HepG2 (cell line): ENCODE measurements around the gene SUOX. TPM values are rescaled to one million over a fixed set of nuclear protein-coding genes. Genes with fewer than 3 reads are reported as not detected.

Experiments used
- MAF1 ChIP-seq: sonication (generic); formaldehyde crosslinking; IDR thresholded peaks from 2 replicates; pipeline ENCODE4 v1.5.0; 2020; ENCODE audit warnings: missing genetic modification reagents, borderline replicate concordance
- MTERF4 ChIP-seq: sonication (generic); formaldehyde crosslinking; IDR thresholded peaks from 2 replicates; pipeline ENCODE4 v1.8.0; 2023; ENCODE audit warnings: mild to moderate bottlenecking, missing genetic modification reagents
- MTF1 ChIP-seq: sonication (generic); formaldehyde crosslinking; IDR thresholded peaks from 2 replicates; pipeline ENCODE4 v1.5.0; 2020; ENCODE audit warnings: missing genetic modification reagents
- NCOA2 ChIP-seq: sonication (generic); formaldehyde crosslinking; IDR thresholded peaks from 2 replicates; pipeline ENCODE4 v1.8.0; 2022; ENCODE audit warnings: inconsistent platforms
- NR0B2 ChIP-seq: sonication (generic); formaldehyde crosslinking; IDR thresholded peaks from 2 replicates; pipeline ENCODE4 v1.4.0; 2020; ENCODE audit warnings: mild to moderate bottlenecking, missing genetic modification reagents
- PAF1 ChIP-seq: IDR thresholded peaks from 2 replicates; pipeline ENCODE4 v1.6.1; 2016; ENCODE audit warnings: missing genetic modification reagents, missing compliant biosample characterization
- RAD21 ChIP-seq: fragments of 450-650 bp; formaldehyde crosslinking; IDR thresholded peaks from 2 replicates; pipeline ENCODE4 v1.5.0; 2020; ENCODE audit warnings: mild to moderate bottlenecking
- RBFOX2 ChIP-seq: fragments of 200-400 bp; formaldehyde crosslinking; IDR thresholded peaks from 2 replicates; pipeline ENCODE4 v1.6.1; 2017; ENCODE audit warnings: low read depth, mild to moderate bottlenecking, low read length
- SNAPC2 ChIP-seq: sonication (generic); formaldehyde crosslinking; IDR thresholded peaks from 2 replicates; pipeline ENCODE4 v1.8.1; 2022; ENCODE audit warnings: mild to moderate bottlenecking, missing genetic modification reagents
- ZBTB8A ChIP-seq: sonication (generic); formaldehyde crosslinking; IDR thresholded peaks from 2 replicates; pipeline ENCODE4 v1.4.0; 2020; ENCODE audit warnings: mild to moderate bottlenecking, low read depth, missing genetic modification reagents, borderline replicate concordance
- ZFP90 ChIP-seq: sonication (generic); formaldehyde crosslinking; IDR thresholded peaks from 2 replicates; pipeline ENCODE4 v1.8.0; 2022; ENCODE audit warnings: missing genetic modification reagents, mild to moderate bottlenecking, inconsistent platforms, borderline replicate concordance
- ZNF276 ChIP-seq: sonication (generic); formaldehyde crosslinking; IDR thresholded peaks from 2 replicates; pipeline ENCODE4 v1.4.0; 2020; ENCODE audit warnings: mild to moderate bottlenecking, low read depth, missing genetic modification reagents
- ZNF281 ChIP-seq: sonication (generic); formaldehyde crosslinking; IDR thresholded peaks from 2 replicates; pipeline ENCODE4 v1.4.0; 2020; ENCODE audit warnings: missing genetic modification reagents, borderline replicate concordance
- ZNF574 ChIP-seq: sonication (generic); formaldehyde crosslinking; IDR thresholded peaks from 2 replicates; pipeline ENCODE4 v1.4.0; 2020; ENCODE audit warnings: missing genetic modification reagents
- ZNF713 ChIP-seq: sonication (generic); formaldehyde crosslinking; IDR thresholded peaks from 2 replicates; pipeline ENCODE4 v1.4.0; 2020; ENCODE audit warnings: mild to moderate bottlenecking, missing genetic modification reagents
- ZNF761 ChIP-seq: sonication (generic); formaldehyde crosslinking; conservative IDR thresholded peaks from 2 replicates; pipeline ENCODE4 v1.4.0; 2020; ENCODE audit warnings: mild to moderate bottlenecking, missing genetic modification reagents
- ZNF800 ChIP-seq: sonication (generic); formaldehyde crosslinking; IDR thresholded peaks from 2 replicates; pipeline ENCODE4 v1.4.0; 2020; ENCODE audit warnings: missing genetic modification reagents
- polyA plus RNA-seq, 8 experiments: library from polyadenylated mRNA; depleted of rRNA in 3 of 8; stranded (reverse) in 7 of 8; unstranded in 1 of 8; fragments of >200 nt; fragmentation: Illumina TruSeq in 4 of 8; extraction: Trizol in 4 of 8; gene quantifications; 2 replicates each; pipeline versions ENCODE4 v1.2.1 to v1.2.3, GENCODE V29; 2011 to 2016; ENCODE audit warnings: low read depth in 4 of 8, missing spikeins in 1 of 8, mixed read lengths in 1 of 8; ENCODE audit not compliant: insufficient read depth in 1 of 8
- total RNA-seq, 5 experiments: library from RNA; depleted of rRNA; stranded (reverse); fragments of >200 nt; fragmentation: Illumina TruSeq; extraction: Trizol; gene quantifications; 2 replicates each; pipeline ENCODE4 v1.2.3, GENCODE V29; 2016; ENCODE audit warnings: low read depth in 1 of 5

Gene SUOX
- total and polyA plus RNA-seq, 2 of the 13 experiments (the other 11 are each of a cell fraction or from before 2014, with no cell fraction given), result 23.9 to 25.9 TPM

GRCh38 chr12:55973599-55974307 lies 23.3 kb upstream of the SUOX start, which contains the start of gene RAB5B (continued):
- TF ChIP-seq RAD21 (CRISPR knock-in tag), result peak; percentile 42; the same call in 1 of the 2 replicates
- TF ChIP-seq ZNF574 (CRISPR knock-in tag), result peak; percentile 83
- TF ChIP-seq ZNF761 (CRISPR knock-in tag), result no peak; the same call in 1 of the 2 replicates
- no peak for TF ChIP-seq ZNF800 (CRISPR knock-in tag)
- peak; percentile 86 for TF ChIP-seq RBFOX2
- TF ChIP-seq MAF1, result no peak
- TF ChIP-seq ZNF281 (CRISPR knock-in tag), result peak; percentile 62; the same call in 1 of the 2 replicates
- TF ChIP-seq ZNF276 (CRISPR knock-in tag), result peak; percentile 82
- no peak for TF ChIP-seq MTF1 (CRISPR knock-in tag)
- no peak; the same call in 1 of the 2 replicates for TF ChIP-seq NCOA2 (CRISPR knock-in tag)
- TF ChIP-seq ZBTB8A, result no peak
- TF ChIP-seq PAF1 (CRISPR knock-in tag), result no peak
- no peak for TF ChIP-seq SNAPC2 (CRISPR knock-in tag)
- TF ChIP-seq NR0B2, result no peak; the same call in 1 of the 2 replicates
- TF ChIP-seq MTERF4 (CRISPR knock-in tag), result no peak; the same call in 1 of the 2 replicates
- 0 out of 2 replicates have a peak, but pooled peaks have one; percentile 56 for TF ChIP-seq ZNF713 (CRISPR knock-in tag)
- TF ChIP-seq ZFP90 (CRISPR knock-in tag), result 0 out of 2 replicates have a peak, but pooled peaks have one; percentile 79
